ENCODE results near the gene WDR62. TPM values are rescaled to one million over a fixed set of nuclear protein-coding genes. Genes with fewer than 3 reads are reported as not detected.

The WDR62 gene
- 0.60 and 0.98 TPM in 2 replicates for total RNA-seq

GRCh38 chr19:36054733-36055686, at the start of gene WDR62:
Gene WDR62, plus strand, starts transcription at chr19:36054897. Its CDS starts 75 bp downstream, at chr19:36054972.

GRCh38 chr19:36008336-36008978, 46.2 kb upstream of the WDR62 start, which contains the start of gene SYNE4:
Gene SYNE4, minus strand, starts transcription at chr19:36008813. Its CDS starts 132 bp downstream, at chr19:36008681.

GRCh38 chr19:36014012-36014924, 40.4 kb upstream of the WDR62 start, which contains the start of gene ALKBH6:
Gene ALKBH6, minus strand, starts transcription at chr19:36014213. Its CDS starts 816 bp downstream, at chr19:36013397.

GRCh38 chr19:36032251-36033104, 22.2 kb upstream of the WDR62 start, which contains the start of gene CLIP3:
Gene CLIP3, minus strand, starts transcription at chr19:36032873. Its CDS starts 516 bp downstream, at chr19:36032357.

GRCh38 chr19:36054119-36054732, 471 bp upstream of the WDR62 start, which contains the start of gene THAP8:
Gene THAP8, minus strand, starts transcription at chr19:36054285. Its CDS starts 68 bp downstream, at chr19:36054217.

GRCh38 chr19:36110487-36111199, 55.9 kb downstream of the WDR62 start, which contains the start of gene OVOL3:
Gene OVOL3, plus strand, starts transcription at chr19:36111143. Its CDS starts 60 bp downstream, at chr19:36111203.

GRCh38 chr19:36114721-36115452, 60.2 kb downstream of the WDR62 start, which contains the start of gene POLR2I:
Gene POLR2I, minus strand, starts transcription at chr19:36114875. Its CDS starts 19 bp downstream, at chr19:36114856.

GRCh38 chr19:36115453-36116343, 61.0 kb downstream of the WDR62 start, which contains the start of gene TBCB:
Gene TBCB, plus strand, starts transcription at chr19:36115468. Its CDS starts 93 bp downstream, at chr19:36115561.

GRCh38 chr19:36139473-36140303, 85.0 kb downstream of the WDR62 start, which contains the start of gene CAPNS1:
Gene CAPNS1, plus strand, starts transcription at chr19:36140066. Its CDS starts 946 bp downstream, at chr19:36141012.

GRCh38 chr19:36152352-36153091, 97.8 kb downstream of the WDR62 start, which contains the start of gene COX7A1:
Gene COX7A1, minus strand, starts transcription at chr19:36152447. Its CDS starts 40 bp downstream, at chr19:36152407.

Other genes starting within 250 kb of the WDR62 start
- not detected in 2 replicates for gene PRODH2, start 242.1 kb upstream of the WDR62 start, total RNA-seq
- not detected in 2 replicates for gene NPHS1, start 202.4 kb upstream of the WDR62 start, total RNA-seq
- gene KIRREL2, start 198.0 kb upstream of the WDR62 start, total RNA-seq, result not detected in 2 replicates
- gene APLP1, start 186.3 kb upstream of the WDR62 start, total RNA-seq, result 0.98 and 1.8 TPM in 2 replicates
- 2.9 and 3.1 TPM in 2 replicates for gene NFKBID, start 154.4 kb upstream of the WDR62 start, total RNA-seq
- gene HCST, start 152.4 kb upstream of the WDR62 start, total RNA-seq, result 0.17 and 0.54 TPM in 2 replicates
- gene TYROBP, start 146.6 kb upstream of the WDR62 start, total RNA-seq, result not detected in 2 replicates
- 1.2 and 1.7 TPM in 2 replicates for gene LRFN3, start 118.5 kb upstream of the WDR62 start, total RNA-seq
- gene SDHAF1, start 59.7 kb upstream of the WDR62 start, total RNA-seq, result 10.6 and 11.6 TPM in 2 replicates
- under 0.01 TPM in 1 of 2 replicates, not detected in the other for gene SYNE4, start 46.1 kb upstream of the WDR62 start, total RNA-seq
- 5.0 and 8.3 TPM in 2 replicates for gene ALKBH6, start 40.7 kb upstream of the WDR62 start, total RNA-seq
- gene CLIP3, start 22.0 kb upstream of the WDR62 start, total RNA-seq, result 2.3 and 2.8 TPM in 2 replicates
- gene THAP8, start 612 bp upstream of the WDR62 start, total RNA-seq, result 0.60 and 1.7 TPM in 2 replicates
- gene OVOL3, start 56.2 kb downstream of the WDR62 start, total RNA-seq, result not detected in 2 replicates
- gene POLR2I, start 60.0 kb downstream of the WDR62 start, total RNA-seq, result 93.6 and 102 TPM in 2 replicates
- 135 and 144 TPM in 2 replicates for gene TBCB, start 60.6 kb downstream of the WDR62 start, total RNA-seq
- 419 and 451 TPM in 2 replicates for gene CAPNS1, start 85.2 kb downstream of the WDR62 start, total RNA-seq
- gene COX7A1, start 97.5 kb downstream of the WDR62 start, total RNA-seq, result 39.0 and 65.5 TPM in 2 replicates
- gene ZNF565, start 159.8 kb downstream of the WDR62 start, total RNA-seq, result 3.0 TPM in 2 replicates
- 63.4 and 99.4 TPM in 2 replicates for gene ZNF146, start 160.2 kb downstream of the WDR62 start, total RNA-seq